Ovary (tissue), 3 donors: ENCODE data around the gene COX4I1.

Experiments
- EP300 ChIP-seq: sonication (generic); formaldehyde crosslinking; IDR thresholded peaks from one replicate; pipeline ENCODE4 v1.6.1; 2017; ENCODE audit warnings: antibody characterized with exemption
- TF ChIP-seq, protein P1 (sequence below), 3 donors: fragments of 450-650 bp in 2 of 3; fragments of 200-600 bp in 1 of 3; IDR thresholded peaks; one replicate each; pipeline versions ENCODE4 v1.5.1 to v1.8.0; 2016 to 2022; ENCODE audit warnings: antibody characterized with exemption in 3 of 3, mild to moderate bottlenecking in 1 of 3
- donor health status: DM: no; HTN: no; CAD: no.

DNA sequence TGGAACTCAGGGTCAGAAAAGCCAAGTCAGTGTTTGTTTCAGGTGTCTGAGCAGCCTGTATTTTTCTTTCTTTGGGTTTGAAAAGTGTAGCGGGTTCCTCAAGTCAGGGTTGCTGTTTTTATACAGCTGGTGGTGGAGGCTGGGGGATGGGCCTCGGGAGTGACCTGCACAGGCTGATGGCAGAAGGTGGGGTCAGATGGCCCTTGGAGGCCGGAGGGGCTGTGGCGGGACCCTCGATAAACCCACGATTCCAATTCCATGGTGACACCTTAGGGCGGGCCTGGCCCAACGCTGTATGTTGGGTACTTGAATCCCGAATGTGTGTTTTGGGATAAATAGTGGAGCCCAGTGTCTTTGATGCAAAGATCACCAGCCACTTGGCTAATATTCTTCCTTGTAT is 28.7 kb downstream of the COX4I1 start:
- TF ChIP-seq, protein P1, sequence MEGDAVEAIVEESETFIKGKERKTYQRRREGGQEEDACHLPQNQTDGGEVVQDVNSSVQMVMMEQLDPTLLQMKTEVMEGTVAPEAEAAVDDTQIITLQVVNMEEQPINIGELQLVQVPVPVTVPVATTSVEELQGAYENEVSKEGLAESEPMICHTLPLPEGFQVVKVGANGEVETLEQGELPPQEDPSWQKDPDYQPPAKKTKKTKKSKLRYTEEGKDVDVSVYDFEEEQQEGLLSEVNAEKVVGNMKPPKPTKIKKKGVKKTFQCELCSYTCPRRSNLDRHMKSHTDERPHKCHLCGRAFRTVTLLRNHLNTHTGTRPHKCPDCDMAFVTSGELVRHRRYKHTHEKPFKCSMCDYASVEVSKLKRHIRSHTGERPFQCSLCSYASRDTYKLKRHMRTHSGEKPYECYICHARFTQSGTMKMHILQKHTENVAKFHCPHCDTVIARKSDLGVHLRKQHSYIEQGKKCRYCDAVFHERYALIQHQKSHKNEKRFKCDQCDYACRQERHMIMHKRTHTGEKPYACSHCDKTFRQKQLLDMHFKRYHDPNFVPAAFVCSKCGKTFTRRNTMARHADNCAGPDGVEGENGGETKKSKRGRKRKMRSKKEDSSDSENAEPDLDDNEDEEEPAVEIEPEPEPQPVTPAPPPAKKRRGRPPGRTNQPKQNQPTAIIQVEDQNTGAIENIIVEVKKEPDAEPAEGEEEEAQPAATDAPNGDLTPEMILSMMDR (IDR thresholded peaks at IDR 0.05) = no peak
- no peak for TF ChIP-seq EP300
